ENCODE results near the gene SBSN. TPM values are rescaled to one million over a fixed set of nuclear protein-coding genes. Genes with fewer than 3 reads are reported as not detected.

SBSN gene
- total RNA-seq, 1 experiment from 2014 or later, result 0.39 TPM

DNA sequence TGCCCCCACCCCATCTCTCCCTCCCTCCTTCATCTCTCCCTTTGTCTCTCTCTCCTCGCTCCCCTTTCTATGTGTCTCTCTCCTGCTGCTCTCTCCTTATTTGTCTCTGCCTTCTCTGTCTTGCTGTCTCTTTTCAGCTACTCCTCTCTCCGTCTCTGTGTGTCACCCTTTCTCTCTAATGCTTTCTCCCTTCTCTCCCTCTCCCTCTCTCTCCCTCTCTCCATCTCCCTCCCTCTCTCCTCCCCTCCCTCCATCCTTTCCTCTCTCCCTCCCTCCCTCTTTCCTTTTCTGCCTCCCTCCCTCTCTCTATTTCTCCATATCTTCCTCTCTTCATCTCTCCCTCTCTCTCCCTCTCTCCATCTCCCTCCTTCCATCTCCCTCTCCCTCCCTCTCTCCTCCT lies 34.7 kb upstream of the SBSN start:
- BruUV-seq (replicated peaks), result no TSS peak
- no peak for DNase-seq (ENCODE audit: low read depth, low spot score)
- H3K4me3 ChIP-seq (ENCODE audit: low read depth in 2 of 2, low read length in 2 of 2), result no peak overlapping the region
- intact Hi-C loops (cut with micrococcal nuclease; ENCODE audit: unreplicated experiment) (no loop called here), in situ Hi-C loops (cut with HindIII; ENCODE audit: low pct_unique_long_range_greater_than_20kb, low sequenced_read_pairs) (no loop called here)
- ChIA-PET CTCF (interaction anchor here (0.6 kb wide), 1 partner anchor 34 kb away, joined by 8 read pairs; no protein-coding TSS in a partner anchor), POLR2A (interaction anchor here (0.6 kb wide), 1 partner anchor 45 kb away, joined by 3 read pairs; no protein-coding TSS in a partner anchor)
- H3K36me3 ChIP-seq (ENCODE audit: control insufficient read depth, insufficient read depth, low read length), result no peaks in the 10 kb centered on the region
- TF ChIP-seq SIN3A (IDR thresholded peaks at IDR 0.05; ENCODE audit: borderline replicate concordance, insufficient read depth, low read depth, low read length), result no peak
- TF ChIP-seq TCF7L2 (IDR thresholded peaks at IDR 0.05; ENCODE audit: low read depth, low read length), result no peak
- no peak for TF ChIP-seq POLR2AphosphoS5 (IDR thresholded peaks at IDR 0.05; ENCODE audit: low read depth, low read length)
- TF ChIP-seq, protein P1, sequence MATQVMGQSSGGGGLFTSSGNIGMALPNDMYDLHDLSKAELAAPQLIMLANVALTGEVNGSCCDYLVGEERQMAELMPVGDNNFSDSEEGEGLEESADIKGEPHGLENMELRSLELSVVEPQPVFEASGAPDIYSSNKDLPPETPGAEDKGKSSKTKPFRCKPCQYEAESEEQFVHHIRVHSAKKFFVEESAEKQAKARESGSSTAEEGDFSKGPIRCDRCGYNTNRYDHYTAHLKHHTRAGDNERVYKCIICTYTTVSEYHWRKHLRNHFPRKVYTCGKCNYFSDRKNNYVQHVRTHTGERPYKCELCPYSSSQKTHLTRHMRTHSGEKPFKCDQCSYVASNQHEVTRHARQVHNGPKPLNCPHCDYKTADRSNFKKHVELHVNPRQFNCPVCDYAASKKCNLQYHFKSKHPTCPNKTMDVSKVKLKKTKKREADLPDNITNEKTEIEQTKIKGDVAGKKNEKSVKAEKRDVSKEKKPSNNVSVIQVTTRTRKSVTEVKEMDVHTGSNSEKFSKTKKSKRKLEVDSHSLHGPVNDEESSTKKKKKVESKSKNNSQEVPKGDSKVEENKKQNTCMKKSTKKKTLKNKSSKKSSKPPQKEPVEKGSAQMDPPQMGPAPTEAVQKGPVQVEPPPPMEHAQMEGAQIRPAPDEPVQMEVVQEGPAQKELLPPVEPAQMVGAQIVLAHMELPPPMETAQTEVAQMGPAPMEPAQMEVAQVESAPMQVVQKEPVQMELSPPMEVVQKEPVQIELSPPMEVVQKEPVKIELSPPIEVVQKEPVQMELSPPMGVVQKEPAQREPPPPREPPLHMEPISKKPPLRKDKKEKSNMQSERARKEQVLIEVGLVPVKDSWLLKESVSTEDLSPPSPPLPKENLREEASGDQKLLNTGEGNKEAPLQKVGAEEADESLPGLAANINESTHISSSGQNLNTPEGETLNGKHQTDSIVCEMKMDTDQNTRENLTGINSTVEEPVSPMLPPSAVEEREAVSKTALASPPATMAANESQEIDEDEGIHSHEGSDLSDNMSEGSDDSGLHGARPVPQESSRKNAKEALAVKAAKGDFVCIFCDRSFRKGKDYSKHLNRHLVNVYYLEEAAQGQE (IDR thresholded peaks at IDR 0.05; ENCODE audit: insufficient read depth in 1 of 2, low read depth in 2 of 2, low read length in 1 of 2), result no peak
- TF ChIP-seq, protein P2, sequence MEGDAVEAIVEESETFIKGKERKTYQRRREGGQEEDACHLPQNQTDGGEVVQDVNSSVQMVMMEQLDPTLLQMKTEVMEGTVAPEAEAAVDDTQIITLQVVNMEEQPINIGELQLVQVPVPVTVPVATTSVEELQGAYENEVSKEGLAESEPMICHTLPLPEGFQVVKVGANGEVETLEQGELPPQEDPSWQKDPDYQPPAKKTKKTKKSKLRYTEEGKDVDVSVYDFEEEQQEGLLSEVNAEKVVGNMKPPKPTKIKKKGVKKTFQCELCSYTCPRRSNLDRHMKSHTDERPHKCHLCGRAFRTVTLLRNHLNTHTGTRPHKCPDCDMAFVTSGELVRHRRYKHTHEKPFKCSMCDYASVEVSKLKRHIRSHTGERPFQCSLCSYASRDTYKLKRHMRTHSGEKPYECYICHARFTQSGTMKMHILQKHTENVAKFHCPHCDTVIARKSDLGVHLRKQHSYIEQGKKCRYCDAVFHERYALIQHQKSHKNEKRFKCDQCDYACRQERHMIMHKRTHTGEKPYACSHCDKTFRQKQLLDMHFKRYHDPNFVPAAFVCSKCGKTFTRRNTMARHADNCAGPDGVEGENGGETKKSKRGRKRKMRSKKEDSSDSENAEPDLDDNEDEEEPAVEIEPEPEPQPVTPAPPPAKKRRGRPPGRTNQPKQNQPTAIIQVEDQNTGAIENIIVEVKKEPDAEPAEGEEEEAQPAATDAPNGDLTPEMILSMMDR (IDR thresholded peaks at IDR 0.05), result no peak
- no peak for ATAC-seq
- no peak overlapping the region for H3K27ac ChIP-seq (ENCODE audit: low read length)
- no peaks in the 10 kb centered on the region for H3K9me3 ChIP-seq (ENCODE audit: control insufficient read depth, insufficient read depth, low read depth, low read length)
- H3K4me1 ChIP-seq (ENCODE audit: control insufficient read depth, insufficient read depth, low read length), result peaks cover 6% of the 10 kb centered on the region; the same call in 1 of the 2 replicates
- H3K27me3 ChIP-seq (ENCODE audit: control insufficient read depth, insufficient read depth, low read length), result peaks cover 8% of the 10 kb centered on the region; the same call in 1 of the 2 replicates

DNA sequence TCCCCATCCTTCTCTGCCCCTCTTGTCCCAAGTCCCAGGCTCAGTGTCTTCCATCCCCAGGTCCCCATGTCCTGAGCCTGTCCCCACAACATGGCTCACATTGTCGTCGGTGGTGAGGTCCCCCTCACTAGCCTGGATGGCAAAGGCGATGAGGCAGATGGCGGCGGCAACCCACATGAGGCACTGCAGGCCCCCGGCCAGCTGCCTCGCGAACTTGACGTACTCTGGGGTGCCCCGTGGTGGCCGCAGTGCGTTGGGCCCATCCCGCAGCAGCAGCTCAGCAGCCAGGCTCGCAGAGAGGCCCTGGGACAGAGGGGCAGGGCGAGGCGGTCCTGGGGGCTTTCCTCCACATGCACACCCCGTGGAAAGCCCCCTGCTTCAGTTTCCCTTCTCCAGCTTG lies 34.2 kb upstream of the SBSN start:
- Histone ChIP-seq H3K4me1 (ENCODE audit: control insufficient read depth, insufficient read depth, low read length) (peaks cover 6% of the 10 kb centered on the region; the same call in 1 of the 2 replicates), H3K9me3 (ENCODE audit: control insufficient read depth, insufficient read depth, low read depth, low read length) (no peaks in the 10 kb centered on the region), H3K27ac (ENCODE audit: low read length) (no peak overlapping the region), H3K36me3 (ENCODE audit: control insufficient read depth, insufficient read depth, low read length) (no peaks in the 10 kb centered on the region), H3K27me3 (ENCODE audit: control insufficient read depth, insufficient read depth, low read length) (peaks cover 8% of the 10 kb centered on the region; the same call in 1 of the 2 replicates), H3K4me3 (ENCODE audit: low read depth in 2 of 2, low read length in 2 of 2) (no peak overlapping the region)
- ChIA-PET POLR2A (no interaction called here), CTCF (no interaction called here)
- ATAC-seq (no peak), DNase-seq (ENCODE audit: low read depth, low spot score) (no peak)
- intact Hi-C loops (cut with micrococcal nuclease; ENCODE audit: unreplicated experiment), result no loop called here
- BruUV-seq (replicated peaks), result no TSS peak
- TF ChIP-seq POLR2AphosphoS5 (IDR thresholded peaks at IDR 0.05; ENCODE audit: low read depth, low read length), result no peak
- TF ChIP-seq, protein P1 (IDR thresholded peaks at IDR 0.05; ENCODE audit: insufficient read depth in 1 of 2, low read depth in 2 of 2, low read length in 1 of 2), result no peak
- TF ChIP-seq TCF7L2 (IDR thresholded peaks at IDR 0.05; ENCODE audit: low read depth, low read length), result no peak
- TF ChIP-seq, protein P2 (IDR thresholded peaks at IDR 0.05), result no peak
- no peak for TF ChIP-seq SIN3A (IDR thresholded peaks at IDR 0.05; ENCODE audit: borderline replicate concordance, insufficient read depth, low read depth, low read length)
- in situ Hi-C loops (cut with HindIII; ENCODE audit: low pct_unique_long_range_greater_than_20kb, low sequenced_read_pairs), result no loop called here

Measured in Panc1 (cell line).